Putamen (tissue), 1 donor: Measurements from ENCODE around the gene GAS2L2.
A peak's percentile ranks its signal among the peaks of the same experiment; 100 is the strongest.

Experiments used
- DNase-seq: peaks from one replicate; pipeline ENCODE4 v3.0.0-alpha.2; 2016; ENCODE audit warnings: low spot score

GAS2L2 gene

DNA sequence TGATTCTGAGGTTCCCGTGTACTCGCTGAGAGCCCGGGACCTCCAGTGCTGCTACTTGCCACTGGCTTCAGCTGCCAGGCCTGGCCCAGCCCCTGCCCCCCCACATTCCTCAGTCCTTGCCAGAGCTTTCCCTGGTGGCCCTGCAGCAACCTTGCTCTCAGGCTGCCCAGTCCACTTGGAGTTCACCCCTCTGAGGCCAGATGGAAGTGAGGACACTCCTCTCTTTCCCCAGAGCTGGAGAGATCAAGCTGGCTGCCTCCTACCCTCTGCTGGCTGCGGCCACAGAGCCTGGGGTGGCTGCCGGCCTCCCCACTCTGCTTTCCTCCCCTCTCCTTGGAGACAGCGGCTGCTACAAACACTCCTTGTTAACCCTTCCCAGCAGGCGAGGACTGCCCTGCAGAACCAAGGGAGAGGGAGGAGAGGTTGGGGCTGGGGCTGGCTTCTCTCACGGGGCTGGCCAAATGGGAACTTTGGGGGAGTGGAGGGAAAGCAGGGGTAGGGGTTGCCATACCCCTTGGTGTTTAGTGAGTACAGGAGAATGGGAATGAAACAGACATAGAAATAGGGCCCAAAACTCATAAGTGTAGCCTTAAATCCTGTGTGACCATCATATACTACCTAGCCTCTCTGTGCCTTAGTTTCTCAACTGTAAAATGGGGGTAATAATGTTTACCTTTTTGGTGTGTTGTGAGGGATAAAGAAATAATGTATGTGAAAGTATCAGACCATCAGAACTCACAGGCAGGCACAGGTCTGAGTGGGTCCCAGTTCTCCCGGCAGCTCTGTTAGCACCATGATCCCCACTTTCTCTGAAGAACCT, at the start of gene GAS2L2:
Gene GAS2L2 (minus strand): TSS at position 295 of the 820 bp plus-strand sequence. CDS start 389 bp downstream, outside the sequence.
- DNase-seq = no peak

GRCh38 chr17:35801583-35802224, 48.7 kb upstream of the GAS2L2 start:
- peak; percentile 68 for DNase-seq

DNA sequence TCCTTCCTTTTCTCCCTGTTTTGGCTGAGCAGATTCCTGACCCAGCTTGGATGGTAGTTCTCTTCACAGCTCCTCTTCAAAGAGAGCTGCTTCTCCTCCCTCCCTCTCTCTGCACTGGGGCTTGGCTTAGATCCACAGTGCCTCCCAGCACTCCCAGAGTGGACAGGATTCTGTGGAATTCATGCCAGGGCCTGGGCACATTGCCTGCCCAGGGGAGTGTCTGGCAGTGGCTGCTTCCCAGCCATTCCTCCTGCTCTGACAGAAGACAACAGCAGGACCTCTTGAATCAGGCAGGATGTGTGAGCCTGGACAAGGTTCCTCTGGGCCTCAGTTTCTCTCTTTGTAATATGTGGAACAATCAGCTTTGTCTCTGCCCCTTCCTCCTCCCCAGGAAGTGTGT, 46.9 kb upstream of the GAS2L2 start:
- DNase-seq = peak; percentile 56

DNA sequence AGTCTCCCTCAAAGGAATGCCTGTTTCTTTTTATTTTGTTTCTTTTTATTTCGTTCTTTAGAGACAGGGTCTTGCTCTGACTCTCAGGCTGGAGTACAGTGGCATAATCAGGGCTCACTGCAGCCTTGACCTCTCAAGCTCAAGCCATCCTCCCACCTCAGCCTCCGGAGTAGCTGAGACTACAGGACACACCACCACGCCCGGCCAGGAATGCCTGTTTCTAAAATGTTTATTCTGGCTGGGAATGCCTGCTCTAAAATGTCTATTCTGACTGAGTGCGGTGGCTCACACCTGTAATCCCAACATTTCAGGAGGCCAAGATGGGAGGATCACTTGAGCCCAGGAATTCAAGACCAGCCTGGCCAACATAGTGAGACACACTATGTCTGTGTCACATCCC, 44.9 kb upstream of the GAS2L2 start:
- DNase-seq = no peak

DNA sequence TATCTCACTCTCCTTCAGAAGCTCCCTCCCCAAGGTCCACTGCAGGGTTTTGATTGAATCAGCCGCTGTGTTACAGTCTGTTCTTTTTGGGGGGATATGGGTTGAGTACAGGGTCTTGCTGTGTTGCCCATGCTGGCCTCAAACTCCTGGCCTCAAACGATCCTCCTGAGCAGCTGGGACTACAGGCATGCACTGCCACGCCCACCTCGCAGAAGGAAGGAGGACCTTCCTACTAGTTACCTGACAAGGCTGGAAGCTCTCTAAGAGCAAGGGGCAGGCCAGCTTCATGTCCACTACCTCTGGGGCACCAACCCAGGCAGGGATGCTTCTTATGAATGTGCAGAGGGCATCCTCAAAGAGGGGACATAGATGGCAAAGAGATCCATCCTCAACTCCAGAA, 44.3 kb upstream of the GAS2L2 start:
- DNase-seq = no peak

- DNase-seq = no peak
These were observed 43.9 kb upstream of the GAS2L2 start for GRCh38 chr17:35796942-35797341.

DNA sequence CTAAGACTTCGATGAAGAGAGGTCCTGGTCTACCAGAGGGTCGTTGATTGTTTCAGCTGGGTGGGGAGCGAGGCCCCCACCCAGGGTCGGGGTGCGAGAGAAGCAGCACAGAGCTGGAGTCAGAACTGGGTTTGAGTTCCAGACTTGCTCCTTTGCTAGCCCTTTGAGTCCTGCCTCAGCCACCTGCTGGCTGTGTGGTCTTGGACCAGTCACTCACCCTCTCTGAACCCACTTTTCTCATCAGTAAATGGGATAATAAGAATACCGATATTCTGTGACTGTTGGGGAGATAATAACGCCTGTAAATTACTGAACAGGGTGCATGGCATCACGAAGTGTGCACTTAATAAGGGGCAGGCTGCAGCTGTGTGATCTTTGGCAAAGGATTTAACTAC, 42.8 kb upstream of the GAS2L2 start:
- no peak for DNase-seq

- no peak for DNase-seq
These were observed 42.2 kb upstream of the GAS2L2 start, which contains the start of gene MMP28 for GRCh38 chr17:35795007-35795870. Gene MMP28, minus strand, starts transcription at chr17:35795641. Its CDS starts 264 bp downstream, at chr17:35795377.

- no peak for DNase-seq
These were observed 40.2 kb upstream of the GAS2L2 start for GRCh38 chr17:35793257-35793656.

DNA sequence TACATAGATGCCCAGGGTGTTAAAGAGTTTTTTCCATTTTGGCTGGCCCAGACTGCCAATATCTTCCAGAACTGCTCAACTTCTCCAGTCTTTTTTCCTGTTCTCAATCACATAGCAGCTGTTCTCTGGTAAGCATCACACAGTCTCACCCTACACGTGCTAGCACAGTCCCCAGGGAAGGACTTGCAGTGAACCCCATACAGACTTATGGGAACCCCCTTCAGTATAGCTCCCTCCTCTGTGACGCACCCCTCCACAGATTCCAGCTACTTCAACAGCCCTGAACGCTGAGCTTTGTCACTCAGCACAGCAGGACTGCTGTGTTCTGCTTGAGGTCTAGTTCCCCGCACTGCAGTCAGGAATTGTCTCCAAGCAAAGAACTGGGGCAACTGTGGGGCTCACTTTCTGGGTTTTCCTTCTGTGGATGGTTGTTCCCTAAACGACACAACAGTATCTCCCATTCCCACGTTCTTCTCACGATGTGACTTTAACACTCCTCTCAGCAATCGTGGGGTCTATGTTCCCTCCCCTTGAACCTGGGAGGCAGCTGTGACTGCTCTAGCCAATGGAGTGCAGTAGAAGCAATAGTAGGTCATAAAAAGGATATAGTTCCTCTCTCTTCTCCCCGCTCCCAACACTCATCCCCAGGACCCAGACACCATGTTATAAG, 38.8 kb upstream of the GAS2L2 start:
- no peak for DNase-seq

GRCh38 chr17:35790841-35791240, 37.8 kb upstream of the GAS2L2 start:
- DNase-seq = no peak

- no peak for DNase-seq
These were observed 35.7 kb upstream of the GAS2L2 start for GRCh38 chr17:35788477-35789368.

DNA sequence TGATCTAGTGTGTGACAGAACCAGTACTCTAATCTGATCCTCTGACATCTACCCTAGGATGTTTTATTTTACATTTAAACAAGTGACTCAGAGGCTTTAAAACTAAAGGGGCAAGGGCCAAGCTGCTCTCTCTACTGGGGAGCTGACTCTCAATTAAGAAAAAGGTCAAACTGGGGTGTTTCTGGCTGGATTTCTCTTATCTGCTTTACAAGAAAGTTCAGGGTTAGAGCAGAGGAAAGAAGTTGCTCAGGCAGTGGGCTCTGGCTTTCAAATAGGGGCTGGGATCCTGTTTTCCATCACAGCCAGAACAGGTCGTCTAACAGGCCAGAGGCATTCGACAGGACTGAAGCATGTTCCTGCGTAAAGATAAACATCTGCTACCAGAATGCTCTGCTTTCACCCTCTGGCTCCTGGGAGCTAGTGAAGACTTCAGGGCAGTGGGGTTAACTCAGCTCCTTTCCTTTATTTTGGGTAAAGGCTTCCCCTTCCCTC, 33.9 kb upstream of the GAS2L2 start:
- DNase-seq = no peak

GRCh38 chr17:35784895-35785294, 31.9 kb upstream of the GAS2L2 start:
- no peak for DNase-seq

DNA sequence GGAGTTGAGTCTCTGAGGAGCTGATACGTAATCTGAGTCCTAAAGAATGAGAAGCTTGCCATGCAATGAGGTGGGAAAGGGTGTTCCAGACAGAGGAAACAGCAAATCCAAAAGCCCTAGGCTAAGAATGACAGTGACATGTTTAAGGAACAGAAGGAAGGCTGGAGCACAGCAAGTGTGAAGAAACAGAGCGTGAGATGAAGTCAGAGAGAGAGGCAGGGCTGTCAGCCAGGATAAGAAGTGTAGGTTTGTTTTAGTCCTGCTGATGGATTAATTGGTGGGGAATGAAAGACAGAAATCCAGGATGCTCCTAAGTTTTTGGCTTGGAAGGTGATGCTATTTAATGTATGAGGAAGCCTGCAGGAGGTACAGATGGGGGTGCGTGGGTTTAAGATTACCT, 27.9 kb upstream of the GAS2L2 start:
- peak; percentile 68 for DNase-seq

GRCh38 chr17:35778641-35779196, 25.7 kb upstream of the GAS2L2 start:
- DNase-seq = no peak

DNA sequence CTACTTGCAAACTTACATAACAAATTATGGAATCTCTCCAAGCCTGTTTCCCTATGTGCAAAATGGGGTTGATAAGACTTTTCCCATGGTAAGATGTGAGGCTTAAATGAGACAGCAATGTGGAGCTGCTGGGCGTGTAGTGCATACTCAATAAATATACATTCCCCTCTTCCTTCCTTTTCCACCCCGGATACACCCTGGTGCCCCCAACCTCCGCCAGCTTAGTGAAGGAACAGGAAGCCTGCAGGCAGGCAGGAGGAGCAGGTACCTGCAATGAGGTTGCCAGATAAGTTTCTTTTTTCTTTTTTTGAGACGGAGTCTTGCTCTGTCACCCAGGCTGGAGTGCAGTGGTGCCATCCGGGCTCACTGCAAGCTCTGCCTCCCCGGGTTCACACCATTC, 22.5 kb upstream of the GAS2L2 start:
- no peak for DNase-seq

DNA sequence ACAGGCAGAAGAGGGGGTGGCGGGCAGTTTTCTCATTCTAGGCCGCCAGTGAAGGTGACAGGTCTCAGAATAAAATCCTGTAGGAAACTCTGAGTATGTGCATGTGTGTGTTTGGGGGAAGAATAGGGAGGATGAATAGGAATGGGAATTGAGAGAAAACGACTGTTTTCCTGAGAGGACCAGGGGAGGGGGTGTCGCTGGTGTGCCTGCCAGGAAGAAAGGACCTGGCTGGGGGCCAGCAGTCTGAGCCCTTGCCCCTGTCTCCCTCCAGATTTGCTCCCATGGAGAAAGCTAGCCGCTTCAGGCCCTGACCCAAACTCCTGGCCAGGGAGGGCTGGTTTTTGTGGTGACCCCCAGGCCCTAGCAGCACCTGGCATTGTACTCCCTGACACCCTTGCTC, 22.0 kb upstream of the GAS2L2 start:
- DNase-seq = no peak

GRCh38 chr17:35774499-35774898, 21.5 kb upstream of the GAS2L2 start:
- peak; percentile 49 for DNase-seq

DNA sequence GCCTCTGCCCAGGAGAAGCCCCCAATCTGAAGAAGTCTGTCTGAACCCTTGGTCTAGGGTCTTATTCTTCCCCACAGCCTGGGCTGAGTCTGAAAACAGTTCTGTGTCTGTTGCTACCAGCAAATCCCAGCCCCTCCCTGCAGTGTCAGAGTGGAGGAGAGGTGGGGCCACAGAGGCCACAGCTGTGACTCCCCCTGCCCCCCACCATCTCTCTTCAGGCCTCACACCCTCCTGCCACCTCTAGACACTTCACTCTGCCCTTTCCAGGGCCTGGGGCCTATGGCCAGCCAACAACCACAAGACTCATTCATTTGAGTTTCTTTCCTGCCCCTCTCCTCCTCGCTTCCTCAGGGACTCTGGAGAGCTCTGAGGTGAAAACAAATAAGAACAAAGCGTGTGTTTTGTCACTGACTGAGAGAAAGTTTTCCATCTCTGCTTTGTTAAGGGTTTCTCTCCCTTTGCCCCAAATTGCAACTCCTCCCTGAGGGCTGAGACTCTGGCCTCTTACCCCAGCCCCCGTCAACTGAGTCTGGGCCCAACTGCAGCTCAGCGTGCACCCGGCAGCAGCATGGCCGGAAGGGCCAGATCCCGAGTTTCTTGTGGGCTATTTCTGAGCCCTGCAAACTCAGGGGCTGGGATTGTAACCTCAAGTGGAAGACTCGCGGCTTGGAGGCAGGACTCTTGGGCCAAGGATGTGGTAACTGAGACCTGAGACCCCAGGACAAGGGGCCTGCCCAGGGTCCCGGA, 20.8 kb upstream of the GAS2L2 start:
- DNase-seq = no peak
